SK-N-SH treated with all-trans-retinoic acid at 6 μM for 48 hours (cell line): ENCODE results near the gene NCAM1.

Experiments
- CREB5 ChIP-seq: fragments of 250-450 bp; sonication (Bioruptor Pico); IDR thresholded peaks from 2 replicates; pipeline ENCODE4 v1.5.1; 2020; ENCODE audit warnings: low read depth, mild to moderate bottlenecking, moderate library complexity
- ISL1 ChIP-seq: fragments of 250-450 bp; sonication (Bioruptor Pico); IDR thresholded peaks from 2 replicates; pipeline ENCODE4 v2.1.2; 2022; ENCODE audit warnings: mild to moderate bottlenecking, moderate library complexity
- OSR1 ChIP-seq: fragments of 250-450 bp; sonication (Bioruptor Pico); IDR thresholded peaks from 2 replicates; pipeline ENCODE4 v1.8.0; 2022; ENCODE audit warnings: moderate library complexity, mild to moderate bottlenecking, inconsistent platforms
- PATZ1 ChIP-seq: fragments of 250-450 bp; sonication (Bioruptor Pico); IDR thresholded peaks from 2 replicates; pipeline ENCODE4 v1.8.0; 2020; ENCODE audit warnings: mild to moderate bottlenecking, moderate library complexity, borderline replicate concordance
- POU6F1 ChIP-seq: fragments of 250-450 bp; sonication (Bioruptor Pico); IDR thresholded peaks from 2 replicates; pipeline ENCODE4 v1.8.0; 2021; ENCODE audit warnings: low read depth, mild to moderate bottlenecking, moderate library complexity, borderline replicate concordance
- RARB ChIP-seq: fragments of 250-450 bp; sonication (Bioruptor Pico); IDR thresholded peaks from 2 replicates; pipeline ENCODE4 v1.8.0; 2021; ENCODE audit warnings: mild to moderate bottlenecking, moderate library complexity
- ZC3H10 ChIP-seq: fragments of 250-450 bp; sonication (Bioruptor Pico); IDR thresholded peaks from 2 replicates; pipeline ENCODE4 v1.5.1; 2021; ENCODE audit warnings: mild to moderate bottlenecking, moderate library complexity
- ZFP3 ChIP-seq: fragments of 250-450 bp; sonication (Bioruptor Pico); IDR thresholded peaks from 2 replicates; pipeline ENCODE4 v1.5.0; 2020; ENCODE audit warnings: mild to moderate bottlenecking, moderate library complexity

- TF ChIP-seq ISL1 (CRISPR knock-in tag): no peak
- TF ChIP-seq PATZ1 (CRISPR knock-in tag): no peak
- TF ChIP-seq ZFP3 (CRISPR knock-in tag): no peak
- TF ChIP-seq POU6F1 (CRISPR knock-in tag): no peak
- TF ChIP-seq RARB: no peak
- no peak for TF ChIP-seq CREB5 (CRISPR knock-in tag)
- no peak for TF ChIP-seq OSR1 (CRISPR knock-in tag)
- TF ChIP-seq ZC3H10: no peak
Observed at GRCh38 chr11:112958670-112959069, 2.5 kb upstream of the NCAM1 start.
